ENCODE data around the gene F10.
"Not testable (repeated sequence)": the region's sequence is repeated elsewhere in the genome, so short reads cannot be mapped to it uniquely, and the experiment has no call there.

F10 gene

GRCh38 chr13:113155982-113156655, 33.5 kb downstream of the F10 start:
- DNase-seq, result no peak

GRCh38 chr13:113157206-113157928, 34.8 kb downstream of the F10 start:
- peak; percentile 50 for DNase-seq

- DNase-seq, result peak; percentile 74
Observed at GRCh38 chr13:113157929-113158747, 35.5 kb downstream of the F10 start, which contains the start of gene PROZ. PROZ (plus strand) TSS chr13:113158648; CDS start chr13:113158661, 13 bp downstream.

GRCh38 chr13:113158946-113159345, 36.3 kb downstream of the F10 start:
- DNase-seq, result no peak

GRCh38 chr13:113159701-113160100, 37.1 kb downstream of the F10 start:
- DNase-seq, result peak; percentile 41

GRCh38 chr13:113160983-113161382, 38.4 kb downstream of the F10 start:
- DNase-seq, result no peak

- no peak for DNase-seq
Observed at GRCh38 chr13:113161433-113161832, 38.8 kb downstream of the F10 start.

GRCh38 chr13:113161975-113162374, 39.4 kb downstream of the F10 start:
- DNase-seq, result not testable (repeated sequence)

GRCh38 chr13:113162783-113163685, 40.4 kb downstream of the F10 start:
- DNase-seq, result peak; percentile 36

- peak; percentile 37 for DNase-seq
Observed at GRCh38 chr13:113164492-113164891, 41.9 kb downstream of the F10 start.

- DNase-seq, result no peak
Observed at GRCh38 chr13:113166266-113166665, 43.7 kb downstream of the F10 start.

- no peak for DNase-seq
Observed at GRCh38 chr13:113166681-113167080, 44.1 kb downstream of the F10 start.

GRCh38 chr13:113167155-113167554, 44.6 kb downstream of the F10 start:
- DNase-seq, result no peak

GRCh38 chr13:113167575-113167974, 45.0 kb downstream of the F10 start:
- no peak for DNase-seq

GRCh38 chr13:113168211-113168610, 45.6 kb downstream of the F10 start:
- no peak for DNase-seq

- DNase-seq, result peak; percentile 44
Observed at GRCh38 chr13:113169277-113170272, 47.0 kb downstream of the F10 start.

- peak; percentile 29 for DNase-seq
Observed at GRCh38 chr13:113170511-113170910, 47.9 kb downstream of the F10 start.

- DNase-seq, result no peak
Observed at GRCh38 chr13:113171250-113172125, 48.9 kb downstream of the F10 start.

GRCh38 chr13:113172419-113172926, 49.9 kb downstream of the F10 start:
- no peak for DNase-seq

- no peak for DNase-seq
Observed at GRCh38 chr13:113176280-113176679, 53.7 kb downstream of the F10 start.
